Tibial nerve (tissue), 4 donors: ENCODE measurements around the gene SAMD7. TPM values are rescaled to one million over a fixed set of nuclear protein-coding genes. Genes with fewer than 3 reads are reported as not detected.

Experiments used
- DNase-seq, 2 donors: peaks; one replicate each; pipeline ENCODE4 v3.0.0-alpha.2; 2019; ENCODE audit warnings: low spot score in 2 of 2
- H3K27ac ChIP-seq, 4 donors: fragments of 200-600 bp; sonication (generic) in 3 of 4; one replicate each; pipeline ENCODE4 v1.5.1; 2017 to 2019; ENCODE audit warnings: mild to moderate bottlenecking in 1 of 4
- H3K27me3 ChIP-seq, 2 donors: fragments of 200-600 bp; sonication (generic) in 1 of 2; one replicate each; pipeline versions ENCODE4 v1.5.1 to v1.6.0; 2017 to 2019
- H3K36me3 ChIP-seq, 3 donors: fragments of 200-600 bp; sonication (generic); one replicate each; pipeline ENCODE4 v1.5.1; 2018 to 2019
- H3K4me1 ChIP-seq, 4 donors: fragments of 200-600 bp; sonication (generic) in 3 of 4; one replicate each; pipeline ENCODE4 v1.5.1; 2017 to 2019
- H3K4me3 ChIP-seq, 4 donors: fragments of 200-600 bp; sonication (generic) in 3 of 4; one replicate each; pipeline ENCODE4 v1.5.1; 2017 to 2019; ENCODE audit warnings: mild to moderate bottlenecking in 1 of 4, moderate library complexity in 1 of 4
- H3K9me3 ChIP-seq, 4 donors: fragments of 200-600 bp; sonication (generic) in 3 of 4; one replicate each; pipeline ENCODE4 v1.5.1; 2017 to 2019
- CTCF ChIP-seq, 5 experiments: fragments of 200-600 bp in 3 of 5; fragments of 450-650 bp in 2 of 5; sonication (generic) in 3 of 5; IDR thresholded peaks; one replicate each; pipeline ENCODE4 v1.5.1; 2016 to 2019; ENCODE audit warnings: antibody characterized with exemption in 5 of 5, mild to moderate bottlenecking in 3 of 5, moderate library complexity in 2 of 5
- EP300 ChIP-seq, 2 donors: sonication (generic); formaldehyde crosslinking; IDR thresholded peaks; one replicate each; pipeline ENCODE4 v1.6.1; 2017; ENCODE audit warnings: antibody characterized with exemption in 2 of 2, mild to moderate bottlenecking in 1 of 2
- POLR2A ChIP-seq, 2 donors: fragments of 450-650 bp; IDR thresholded peaks; one replicate each; pipeline ENCODE4 v1.6.1; 2017; ENCODE audit warnings: antibody characterized with exemption in 2 of 2, mild to moderate bottlenecking in 2 of 2, moderate library complexity in 2 of 2
- WGBS, 2 donors: methylation state at CpG; one replicate each; pipeline ENCODE4 v1.1.5; 2018; 5-methylcytosine and 5-hydroxymethylcytosine counted together
- total RNA-seq, 4 donors: library from RNA; depleted of rRNA; stranded (reverse); fragments of >200 nt; gene quantifications; one replicate each; pipeline ENCODE4 v1.1.0, GENCODE V29; 2016

Gene SAMD7
- total RNA-seq, 4 donors from 2014 or later: not detected

- Histone ChIP-seq H3K4me3 (no peak overlapping the region), H3K27me3 (no peaks in the 10 kb centered on the region), H3K9me3 (no peaks in the 10 kb centered on the region), H3K36me3 (no peaks in the 10 kb centered on the region), H3K4me1 (no peaks in the 10 kb centered on the region), H3K27ac (no peak overlapping the region)
- TF ChIP-seq POLR2A (IDR thresholded peaks at IDR 0.05): no peak
- TF ChIP-seq EP300 (IDR thresholded peaks at IDR 0.05): no peak
- no peak for TF ChIP-seq CTCF (IDR thresholded peaks at IDR 0.05)
- 66 to 71% methylated on average over 1 of the region's 1 CpG for WGBS, 2 donors
- no peak for DNase-seq
Observed at GRCh38 chr3:169923831-169924230, 12.5 kb downstream of the SAMD7 start.

GRCh38 chr3:169929830-169930519 is 18.6 kb downstream of the SAMD7 start:
- 53 to 76% methylated on average over 3 of the region's 3 CpGs for WGBS, 2 donors
- no peak for TF ChIP-seq CTCF (IDR thresholded peaks at IDR 0.05)
- TF ChIP-seq EP300 (IDR thresholded peaks at IDR 0.05): no peak
- no peak for TF ChIP-seq POLR2A (IDR thresholded peaks at IDR 0.05)
- H3K9me3 ChIP-seq: no peaks in the 10 kb centered on the region

GRCh38 chr3:169930843-169931242 is 19.5 kb downstream of the SAMD7 start:
- WGBS, 2 donors: 96 to 98% methylated on average over 3 of the region's 3 CpGs
- H3K27me3 ChIP-seq: no peaks in the 10 kb centered on the region
- DNase-seq: no peak
- H3K27ac ChIP-seq: no peak overlapping the region
- no peak for TF ChIP-seq EP300 (IDR thresholded peaks at IDR 0.05)
- no peak for TF ChIP-seq POLR2A (IDR thresholded peaks at IDR 0.05)
- TF ChIP-seq CTCF (IDR thresholded peaks at IDR 0.05): no peak
- no peak overlapping the region for H3K4me3 ChIP-seq
- no peaks in the 10 kb centered on the region for H3K9me3 ChIP-seq
- H3K36me3 ChIP-seq: no peaks in the 10 kb centered on the region
- no peaks in the 10 kb centered on the region for H3K4me1 ChIP-seq

More at GRCh38 chr3:169929830-169930519, 18.6 kb downstream of the SAMD7 start:
- Histone ChIP-seq H3K36me3 (no peaks in the 10 kb centered on the region), H3K27ac (no peak overlapping the region), H3K4me1 (no peaks in the 10 kb centered on the region), H3K27me3 (no peaks in the 10 kb centered on the region), H3K4me3 (no peak overlapping the region)
- no peak for DNase-seq

GRCh38 chr3:169931747-169932520 is 20.6 kb downstream of the SAMD7 start:
- Histone ChIP-seq H3K27me3 (no peaks in the 10 kb centered on the region), H3K36me3 (no peaks in the 10 kb centered on the region), H3K27ac (no peak overlapping the region), H3K4me1 (no peaks in the 10 kb centered on the region), H3K9me3 (no peaks in the 10 kb centered on the region), H3K4me3 (no peak overlapping the region)
- TF ChIP-seq POLR2A (IDR thresholded peaks at IDR 0.05) (no peak), CTCF (IDR thresholded peaks at IDR 0.05) (no peak), EP300 (IDR thresholded peaks at IDR 0.05) (no peak)
- no peak for DNase-seq
- WGBS, 2 donors: 85 to 88% methylated on average over 14 of the region's 14 CpGs

- Histone ChIP-seq H3K4me1 (no peaks in the 10 kb centered on the region), H3K36me3 (no peaks in the 10 kb centered on the region), H3K27ac (no peak overlapping the region), H3K4me3 (no peak overlapping the region), H3K27me3 (no peaks in the 10 kb centered on the region), H3K9me3 (no peaks in the 10 kb centered on the region)
- no peak for DNase-seq
- TF ChIP-seq CTCF (IDR thresholded peaks at IDR 0.05): no peak
- no peak for TF ChIP-seq EP300 (IDR thresholded peaks at IDR 0.05)
- TF ChIP-seq POLR2A (IDR thresholded peaks at IDR 0.05): no peak
- WGBS, 2 donors: 38 to 52% methylated on average over 1 of the region's 1 CpG
Observed at GRCh38 chr3:169939320-169939719, 27.9 kb downstream of the SAMD7 start.
